ENCODE measurements around the gene PADI1. TPM values are rescaled to one million over a fixed set of nuclear protein-coding genes. Genes with fewer than 3 reads are reported as not detected.

Gene PADI1
- total and polyA plus RNA-seq, 2 of the 8 experiments (the other 6 are each of a cell fraction or from before 2014, with no cell fraction given) = 0.20 to 0.30 TPM

DNA sequence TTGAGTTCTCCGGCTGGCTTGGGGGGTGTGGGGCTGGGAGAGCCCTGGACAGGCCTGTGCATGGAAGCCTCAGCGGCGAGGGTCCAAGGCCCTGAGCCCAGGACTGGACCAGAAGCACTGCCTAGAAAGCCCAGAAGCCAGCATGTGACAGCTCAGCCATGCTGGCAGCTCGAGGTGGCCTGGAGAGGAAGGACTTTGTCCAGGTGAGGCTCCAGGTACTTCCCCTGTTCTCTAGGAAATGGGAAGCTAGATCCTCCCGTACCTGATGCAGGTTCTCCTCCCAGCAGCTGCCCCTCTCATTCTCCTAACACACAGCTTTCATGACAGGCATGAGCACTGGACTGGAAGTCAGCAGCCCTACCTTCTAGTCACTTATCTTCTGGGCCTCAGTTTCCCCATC is 50.4 kb downstream of the PADI1 start (continued):
- TF ChIP-seq CHD7 (IDR thresholded peaks at IDR 0.05; ENCODE audit: insufficient replicate concordance, low read length) (no peak), CREB1 (IDR thresholded peaks at IDR 0.05) (no peak), GTF2F1 (IDR thresholded peaks at IDR 0.05; ENCODE audit: borderline replicate concordance, low read depth, low read length) (no peak), KDM1A (IDR thresholded peaks at IDR 0.05; ENCODE audit: borderline replicate concordance, low read length) (no peak), SIRT6 (IDR thresholded peaks at IDR 0.05; ENCODE audit: low read length) (no peak), RBBP5 (IDR thresholded peaks at IDR 0.05; ENCODE audit: borderline replicate concordance, low read depth, low read length) (no peak), SAP30 (IDR thresholded peaks at IDR 0.05; ENCODE audit: insufficient read depth, insufficient replicate concordance, low read length) (no peak), PHF8 (conservative IDR thresholded peaks at IDR 0.05; ENCODE audit: low read depth, low read length) (no peak)
